ENCODE measurements around the gene HPD.

The HPD gene

GRCh38 chr12:121817648-121818043 lies 41.0 kb downstream of the HPD start:
- H3K4me3 ChIP-seq (ENCODE audit: low read length in 2 of 2), result no peak overlapping the region
- H3K27ac ChIP-seq (ENCODE audit: low read length), result no peak overlapping the region
- peaks cover 39 to 45% of the 10 kb centered on the region in 2 donors for H3K36me3 ChIP-seq (ENCODE audit: control insufficient read depth in 2 of 2, insufficient read depth in 2 of 2, low read length in 2 of 2)
- H3K27me3 ChIP-seq (ENCODE audit: control insufficient read depth in 1 of 2, insufficient read depth in 2 of 2, low read length in 2 of 2), result no peaks in the 10 kb centered on the region
- peaks cover 11% of the 10 kb centered on the region for H3K4me1 ChIP-seq (ENCODE audit: control insufficient read depth, insufficient read depth, low read length)
- no peak overlapping the region for H3K9ac ChIP-seq (ENCODE audit: low read length in 2 of 2)
- no peaks in the 10 kb centered on the region for H3K9me3 ChIP-seq (ENCODE audit: control insufficient read depth in 2 of 2, low read length in 2 of 2)

DNA sequence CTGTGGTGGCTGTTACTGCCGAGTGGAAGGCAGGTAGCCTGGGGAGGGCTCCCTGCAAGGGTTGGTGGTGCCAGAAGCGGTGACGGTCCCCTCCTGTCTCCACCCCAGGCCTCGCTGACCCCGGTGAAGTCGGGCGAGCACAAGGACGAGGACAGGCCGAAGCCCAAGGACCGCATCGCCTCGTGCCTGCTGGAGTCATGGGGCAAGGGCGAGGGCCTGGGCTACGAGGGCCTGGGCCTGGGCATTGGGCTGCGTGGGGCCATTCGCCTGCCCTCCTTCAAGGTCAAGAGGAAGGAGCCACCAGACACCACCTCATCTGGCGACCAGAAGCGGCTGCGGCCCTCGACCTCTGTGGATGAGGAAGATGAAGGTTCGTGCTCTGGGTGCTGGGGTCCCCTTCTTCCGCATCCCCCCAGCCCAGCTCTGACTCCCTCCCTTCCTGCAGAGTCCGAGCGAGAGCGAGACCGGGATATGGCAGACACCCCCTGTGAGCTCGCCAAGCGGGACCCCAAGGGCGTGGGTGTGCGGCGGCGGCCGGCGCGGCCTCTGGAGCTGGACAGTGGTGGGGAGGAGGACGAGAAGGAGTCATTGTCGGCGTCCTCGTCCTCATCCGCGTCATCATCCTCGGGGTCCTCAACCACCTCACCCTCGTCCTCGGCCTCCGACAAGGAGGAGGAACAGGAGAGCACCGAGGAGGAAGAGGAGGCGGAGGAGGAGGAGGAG lies 41.6 kb downstream of the HPD start:
- Histone ChIP-seq H3K36me3 (ENCODE audit: control insufficient read depth in 2 of 2, insufficient read depth in 2 of 2, low read length in 2 of 2) (peaks cover 39 to 43% of the 10 kb centered on the region in 2 donors), H3K27ac (ENCODE audit: low read length) (no peak overlapping the region), H3K27me3 (ENCODE audit: control insufficient read depth in 1 of 2, insufficient read depth in 2 of 2, low read length in 2 of 2) (no peaks in the 10 kb centered on the region), H3K9ac (ENCODE audit: low read length in 2 of 2) (no peak overlapping the region), H3K9me3 (ENCODE audit: control insufficient read depth in 2 of 2, low read length in 2 of 2) (no peaks in the 10 kb centered on the region), H3K4me3 (ENCODE audit: low read length in 2 of 2) (no peak overlapping the region), H3K4me1 (ENCODE audit: control insufficient read depth, insufficient read depth, low read length) (peaks cover 16% of the 10 kb centered on the region)

GRCh38 chr12:121815263-121815662 lies 43.4 kb downstream of the HPD start:
- Histone ChIP-seq H3K9me3 (ENCODE audit: control insufficient read depth in 2 of 2, low read length in 2 of 2) (no peaks in the 10 kb centered on the region), H3K9ac (ENCODE audit: low read length in 2 of 2) (no peak overlapping the region), H3K27ac (ENCODE audit: low read length) (no peak overlapping the region), H3K4me3 (ENCODE audit: low read length in 2 of 2) (no peak overlapping the region), H3K27me3 (ENCODE audit: control insufficient read depth in 1 of 2, insufficient read depth in 2 of 2, low read length in 2 of 2) (no peaks in the 10 kb centered on the region), H3K36me3 (ENCODE audit: control insufficient read depth in 2 of 2, insufficient read depth in 2 of 2, low read length in 2 of 2) (peaks cover 37 to 46% of the 10 kb centered on the region in 2 donors), H3K4me1 (ENCODE audit: control insufficient read depth, insufficient read depth, low read length) (peaks cover 35% of the 10 kb centered on the region)

- peaks cover 30 to 46% of the 10 kb centered on the region in 2 donors for H3K36me3 ChIP-seq (ENCODE audit: control insufficient read depth in 2 of 2, insufficient read depth in 2 of 2, low read length in 2 of 2)
- H3K9ac ChIP-seq (ENCODE audit: low read length in 2 of 2), result no peak overlapping the region
- no peak overlapping the region for H3K4me3 ChIP-seq (ENCODE audit: low read length in 2 of 2)
- H3K27ac ChIP-seq (ENCODE audit: low read length), result no peak overlapping the region
- H3K4me1 ChIP-seq (ENCODE audit: control insufficient read depth, insufficient read depth, low read length), result peaks cover 35% of the 10 kb centered on the region
- no peaks in the 10 kb centered on the region for H3K9me3 ChIP-seq (ENCODE audit: control insufficient read depth in 2 of 2, low read length in 2 of 2)
- no peaks in the 10 kb centered on the region for H3K27me3 ChIP-seq (ENCODE audit: control insufficient read depth in 1 of 2, insufficient read depth in 2 of 2, low read length in 2 of 2)
These were observed 44.1 kb downstream of the HPD start for GRCh38 chr12:121814429-121815119.

DNA sequence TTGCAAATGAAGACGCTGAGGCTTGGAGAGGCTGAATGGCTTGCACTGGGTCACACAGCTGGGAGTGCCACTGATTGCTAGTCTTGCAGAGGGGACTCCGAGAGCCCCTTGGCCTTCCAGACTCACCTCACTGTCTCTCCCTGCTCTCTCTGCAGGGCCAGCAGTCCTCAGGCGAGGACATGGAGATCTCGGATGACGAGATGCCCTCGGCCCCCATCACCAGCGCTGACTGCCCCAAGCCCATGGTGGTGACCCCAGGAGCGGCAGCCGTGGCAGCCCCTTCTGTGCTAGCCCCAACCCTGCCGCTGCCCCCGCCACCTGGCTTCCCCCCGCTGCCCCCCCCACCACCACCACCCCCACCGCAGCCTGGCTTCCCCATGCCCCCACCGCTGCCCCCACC lies 44.7 kb downstream of the HPD start:
- Histone ChIP-seq H3K4me1 (ENCODE audit: control insufficient read depth, insufficient read depth, low read length) (peaks cover 35% of the 10 kb centered on the region), H3K4me3 (ENCODE audit: low read length in 2 of 2) (no peak overlapping the region), H3K27me3 (ENCODE audit: control insufficient read depth in 1 of 2, insufficient read depth in 2 of 2, low read length in 2 of 2) (no peaks in the 10 kb centered on the region), H3K27ac (ENCODE audit: low read length) (no peak overlapping the region), H3K9ac (ENCODE audit: low read length in 2 of 2) (no peak overlapping the region), H3K36me3 (ENCODE audit: control insufficient read depth in 2 of 2, insufficient read depth in 2 of 2, low read length in 2 of 2) (peaks cover 30 to 47% of the 10 kb centered on the region in 2 donors), H3K9me3 (ENCODE audit: control insufficient read depth in 2 of 2, low read length in 2 of 2) (no peaks in the 10 kb centered on the region)

GRCh38 chr12:121812921-121813896 lies 45.5 kb downstream of the HPD start:
- peaks cover 30 to 51% of the 10 kb centered on the region in 2 donors for H3K36me3 ChIP-seq (ENCODE audit: control insufficient read depth in 2 of 2, insufficient read depth in 2 of 2, low read length in 2 of 2)
- no peak overlapping the region for H3K9ac ChIP-seq (ENCODE audit: low read length in 2 of 2)
- H3K27me3 ChIP-seq (ENCODE audit: control insufficient read depth in 1 of 2, insufficient read depth in 2 of 2, low read length in 2 of 2), result no peaks in the 10 kb centered on the region
- H3K27ac ChIP-seq (ENCODE audit: low read length), result no peak overlapping the region
- H3K4me1 ChIP-seq (ENCODE audit: control insufficient read depth, insufficient read depth, low read length), result peaks cover 36% of the 10 kb centered on the region
- H3K9me3 ChIP-seq (ENCODE audit: control insufficient read depth in 2 of 2, low read length in 2 of 2), result no peaks in the 10 kb centered on the region
- peak overlapping the region; percentile 77 to 89 for H3K4me3 ChIP-seq (ENCODE audit: low read length in 2 of 2)

GRCh38 chr12:121812320-121812871 lies 46.3 kb downstream of the HPD start:
- H3K9me3 ChIP-seq (ENCODE audit: control insufficient read depth in 2 of 2, low read length in 2 of 2), result no peaks in the 10 kb centered on the region
- peak overlapping the region; percentile 39 to 64 for H3K9ac ChIP-seq (ENCODE audit: low read length in 2 of 2)
- H3K27ac ChIP-seq (ENCODE audit: low read length), result peak overlapping the region; percentile 18
- H3K4me1 ChIP-seq (ENCODE audit: control insufficient read depth, insufficient read depth, low read length), result peaks cover 42% of the 10 kb centered on the region
- peak overlapping the region; percentile 77 to 89 for H3K4me3 ChIP-seq (ENCODE audit: low read length in 2 of 2)
- no peaks in the 10 kb centered on the region for H3K27me3 ChIP-seq (ENCODE audit: control insufficient read depth in 1 of 2, insufficient read depth in 2 of 2, low read length in 2 of 2)
- peaks cover 22 to 46% of the 10 kb centered on the region in 2 donors for H3K36me3 ChIP-seq (ENCODE audit: control insufficient read depth in 2 of 2, insufficient read depth in 2 of 2, low read length in 2 of 2)

DNA sequence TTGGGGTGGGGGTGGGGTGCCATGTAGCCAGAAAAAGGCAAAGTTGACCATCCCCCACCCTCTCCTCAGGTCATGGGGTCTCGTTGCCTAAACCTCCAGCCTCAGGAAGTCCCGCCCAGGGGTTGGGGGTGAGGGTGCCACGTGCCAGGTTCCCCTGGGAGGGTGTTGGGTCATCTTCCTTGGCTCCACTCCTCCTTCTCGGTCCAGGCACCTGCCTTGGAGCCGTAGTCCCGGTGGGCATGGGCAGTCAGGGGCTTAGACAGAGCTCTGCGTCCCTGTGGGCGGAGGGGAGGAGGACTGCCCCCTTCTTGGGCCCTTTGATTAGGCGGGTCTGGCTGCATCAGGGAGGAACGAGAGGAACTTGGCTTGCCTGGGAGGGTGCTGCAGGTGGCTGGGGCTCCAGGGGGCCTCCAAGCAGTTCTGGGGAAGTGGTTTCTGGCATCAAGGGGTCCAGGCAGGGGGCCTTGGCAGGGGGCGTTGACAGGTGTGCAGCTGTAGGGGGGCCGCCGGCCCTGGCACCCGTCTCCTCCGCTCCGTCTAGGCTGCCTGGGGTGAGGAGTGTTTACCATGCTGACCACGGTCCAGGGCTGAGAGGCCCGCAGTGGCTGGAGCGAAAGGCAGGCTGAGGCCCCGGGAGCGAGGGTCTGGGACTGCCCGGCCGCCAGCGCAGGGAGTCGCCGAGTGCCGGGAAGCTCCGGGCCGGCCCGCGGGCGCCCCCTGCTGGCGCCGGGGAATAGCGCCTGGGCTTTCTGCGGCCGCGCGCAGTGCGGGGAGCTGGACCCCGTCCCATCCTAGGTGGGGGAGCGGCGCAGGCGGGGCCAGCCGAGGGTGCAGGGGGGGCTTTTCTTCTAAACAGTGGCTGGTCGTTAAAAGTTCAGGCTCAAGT lies 47.0 kb downstream of the HPD start:
- peaks cover 48% of the 10 kb centered on the region for H3K4me1 ChIP-seq (ENCODE audit: control insufficient read depth, insufficient read depth, low read length)
- peak overlapping the region; percentile 39 to 64 for H3K9ac ChIP-seq (ENCODE audit: low read length in 2 of 2)
- H3K9me3 ChIP-seq (ENCODE audit: control insufficient read depth in 2 of 2, low read length in 2 of 2), result no peaks in the 10 kb centered on the region
- peak overlapping the region; percentile 58 for H3K27ac ChIP-seq (ENCODE audit: low read length)
- H3K27me3 ChIP-seq (ENCODE audit: control insufficient read depth in 1 of 2, insufficient read depth in 2 of 2, low read length in 2 of 2), result no peaks in the 10 kb centered on the region
- peak overlapping the region; percentile 77 to 89 for H3K4me3 ChIP-seq (ENCODE audit: low read length in 2 of 2)
- peaks cover 16 to 39% of the 10 kb centered on the region in 2 donors for H3K36me3 ChIP-seq (ENCODE audit: control insufficient read depth in 2 of 2, insufficient read depth in 2 of 2, low read length in 2 of 2)

GRCh38 chr12:121810833-121811433 lies 47.7 kb downstream of the HPD start:
- H3K4me1 ChIP-seq (ENCODE audit: control insufficient read depth, insufficient read depth, low read length), result peaks cover 55% of the 10 kb centered on the region
- H3K27me3 ChIP-seq (ENCODE audit: control insufficient read depth in 1 of 2, insufficient read depth in 2 of 2, low read length in 2 of 2), result no peaks in the 10 kb centered on the region
- peaks cover 11 to 34% of the 10 kb centered on the region in 2 donors for H3K36me3 ChIP-seq (ENCODE audit: control insufficient read depth in 2 of 2, insufficient read depth in 2 of 2, low read length in 2 of 2)
- H3K9ac ChIP-seq (ENCODE audit: low read length in 2 of 2), result no peak overlapping the region
- H3K4me3 ChIP-seq (ENCODE audit: low read length in 2 of 2), result peak overlapping the region in 1 of 2 donors; percentile 89
- H3K27ac ChIP-seq (ENCODE audit: low read length), result peak overlapping the region; percentile 58
- H3K9me3 ChIP-seq (ENCODE audit: control insufficient read depth in 2 of 2, low read length in 2 of 2), result no peaks in the 10 kb centered on the region

Data from stomach smooth muscle (tissue), 2 donors.